IgD-negative memory B cell (primary cell): ENCODE data around the gene UBE2G1. TPM values are rescaled to one million over a fixed set of nuclear protein-coding genes. Genes with fewer than 3 reads are reported as not detected.

Experiments
- H3K27ac Mint-ChIP-seq, 3 donors: one replicate each; pipeline ENCODE4 v1.8.0; 2020 to 2022; ENCODE audit warnings: mild to moderate bottlenecking in 3 of 3, mixed read lengths in 3 of 3, moderate library complexity in 1 of 3
- H3K27me3 Mint-ChIP-seq: one replicate; pipeline ENCODE4 v1.8.0; 2021; ENCODE audit warnings: mixed read lengths
- H3K36me3 Mint-ChIP-seq: one replicate; pipeline ENCODE4 v1.8.0; 2020; ENCODE audit warnings: mild to moderate bottlenecking, mixed read lengths
- H3K4me1 Mint-ChIP-seq, 3 donors: one replicate each; pipeline ENCODE4 v1.8.0; 2020 to 2022; ENCODE audit warnings: mixed read lengths in 3 of 3, mild to moderate bottlenecking in 1 of 3
- H3K4me3 Mint-ChIP-seq, 4 donors: one replicate each; pipeline ENCODE4 v1.8.0; 2020 to 2022; ENCODE audit warnings: mild to moderate bottlenecking in 4 of 4, mixed read lengths in 4 of 4, moderate library complexity in 3 of 4
- H3K9me3 Mint-ChIP-seq, 3 donors: one replicate each; pipeline ENCODE4 v1.8.0; 2020 to 2021; ENCODE audit warnings: mixed read lengths in 3 of 3, mild to moderate bottlenecking in 1 of 3
- polyA plus RNA-seq: library from polyadenylated mRNA; unstranded; fragments of 300-500 nt; fragmentation: Illumina TruSeq; gene quantifications from one replicate; pipeline ENCODE4 v1.2.3, GENCODE V29; 2021

The UBE2G1 gene
- polyA plus RNA-seq, 1 donor from 2014 or later, result 97.5 TPM

GRCh38 chr17:4247361-4247970 lies 119.0 kb downstream of the UBE2G1 start:
- peaks cover 16 to 27% (median 17%) of the 10 kb centered on the region in 3 donors for H3K4me1 Mint-ChIP-seq
- H3K27ac Mint-ChIP-seq, result peak overlapping the region in 1 of 3 donors; percentile 37

GRCh38 chr17:4246674-4247073 lies 119.8 kb downstream of the UBE2G1 start:
- no peaks in the 10 kb centered on the region for H3K27me3 Mint-ChIP-seq
- H3K4me1 Mint-ChIP-seq, result peaks cover 13 to 24% (median 16%) of the 10 kb centered on the region in 3 donors
- no peaks in the 10 kb centered on the region for H3K9me3 Mint-ChIP-seq
- peaks cover 3% of the 10 kb centered on the region for H3K36me3 Mint-ChIP-seq
- peak overlapping the region in 1 of 3 donors; percentile 37 for H3K27ac Mint-ChIP-seq
- no peak overlapping the region for H3K4me3 Mint-ChIP-seq

More at GRCh38 chr17:4247361-4247970, 119.0 kb downstream of the UBE2G1 start:
- peaks cover 3% of the 10 kb centered on the region for H3K36me3 Mint-ChIP-seq
- H3K27me3 Mint-ChIP-seq, result no peaks in the 10 kb centered on the region
- H3K9me3 Mint-ChIP-seq, result no peaks in the 10 kb centered on the region
- H3K4me3 Mint-ChIP-seq, result no peak overlapping the region

GRCh38 chr17:4241535-4241934 lies 124.9 kb downstream of the UBE2G1 start:
- Mint-ChIP-seq H3K4me1 (peaks cover 0 to 5% (median 4%) of the 10 kb centered on the region in 3 donors), H3K27me3 (no peaks in the 10 kb centered on the region), H3K27ac (no peak overlapping the region), H3K36me3 (peaks cover 4% of the 10 kb centered on the region), H3K4me3 (no peak overlapping the region), H3K9me3 (no peaks in the 10 kb centered on the region)

GRCh38 chr17:4236456-4236855 lies 130.0 kb downstream of the UBE2G1 start:
- Mint-ChIP-seq H3K4me1 (peaks cover 0 to 2% (median 0%) of the 10 kb centered on the region in 3 donors), H3K4me3 (no peak overlapping the region), H3K9me3 (no peaks in the 10 kb centered on the region), H3K27ac (no peak overlapping the region), H3K27me3 (no peaks in the 10 kb centered on the region), H3K36me3 (peaks cover 8% of the 10 kb centered on the region)

DNA sequence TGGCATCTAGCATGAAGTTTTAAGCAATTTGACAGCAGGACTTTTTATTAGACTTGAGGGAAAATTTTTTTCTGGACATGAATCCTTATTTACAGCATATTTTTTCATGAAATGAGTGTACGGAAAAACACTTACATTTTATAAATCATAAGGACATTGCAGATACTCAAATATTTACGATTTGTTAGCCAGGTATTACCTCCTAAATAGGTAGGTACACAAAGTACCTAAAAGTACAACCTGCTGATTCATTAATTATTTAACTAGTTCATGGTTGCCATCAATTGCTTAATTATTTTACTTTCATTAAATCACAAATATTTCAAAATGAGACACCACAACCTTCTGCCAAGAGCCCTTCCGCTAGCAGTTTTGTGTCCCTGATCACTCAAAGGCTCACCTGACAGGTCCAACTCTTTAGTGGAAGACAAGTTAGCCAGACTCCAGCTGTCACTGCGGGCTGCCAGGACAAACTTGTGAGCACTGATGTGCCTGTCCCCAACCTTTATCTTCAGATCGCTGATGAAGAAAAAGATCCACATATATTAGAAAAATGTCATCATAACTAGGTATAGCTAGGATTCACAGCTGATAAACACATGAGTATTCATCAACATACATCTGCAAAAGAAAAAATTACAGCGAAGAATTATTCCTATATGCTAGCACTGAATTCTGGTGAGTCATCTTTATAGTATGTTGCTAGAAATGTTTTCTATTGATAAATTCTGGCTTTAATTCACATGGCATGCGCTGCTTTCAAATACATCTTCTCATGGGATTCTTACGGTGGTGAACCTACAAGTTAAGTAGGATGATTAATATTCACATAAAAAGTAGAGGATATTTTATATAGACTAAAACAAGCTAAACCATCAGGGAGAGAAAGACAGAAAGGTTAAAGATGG lies 130.8 kb downstream of the UBE2G1 start:
- no peaks in the 10 kb centered on the region for H3K27me3 Mint-ChIP-seq

GRCh38 chr17:4234401-4234800 lies 132.1 kb downstream of the UBE2G1 start:
- Mint-ChIP-seq H3K27ac (no peak overlapping the region), H3K36me3 (peaks cover 5% of the 10 kb centered on the region), H3K4me1 (no peaks in the 10 kb centered on the region), H3K4me3 (no peak overlapping the region), H3K9me3 (no peaks in the 10 kb centered on the region), H3K27me3 (no peaks in the 10 kb centered on the region)

More for the DNA sequence above, 130.8 kb downstream of the UBE2G1 start:
- H3K4me3 Mint-ChIP-seq, result no peak overlapping the region
- H3K36me3 Mint-ChIP-seq, result peaks cover 6% of the 10 kb centered on the region
- H3K9me3 Mint-ChIP-seq, result no peaks in the 10 kb centered on the region
- peaks cover 0 to 2% (median 0%) of the 10 kb centered on the region in 3 donors for H3K4me1 Mint-ChIP-seq
- peak overlapping the region in 1 of 3 donors; percentile 5 for H3K27ac Mint-ChIP-seq

DNA sequence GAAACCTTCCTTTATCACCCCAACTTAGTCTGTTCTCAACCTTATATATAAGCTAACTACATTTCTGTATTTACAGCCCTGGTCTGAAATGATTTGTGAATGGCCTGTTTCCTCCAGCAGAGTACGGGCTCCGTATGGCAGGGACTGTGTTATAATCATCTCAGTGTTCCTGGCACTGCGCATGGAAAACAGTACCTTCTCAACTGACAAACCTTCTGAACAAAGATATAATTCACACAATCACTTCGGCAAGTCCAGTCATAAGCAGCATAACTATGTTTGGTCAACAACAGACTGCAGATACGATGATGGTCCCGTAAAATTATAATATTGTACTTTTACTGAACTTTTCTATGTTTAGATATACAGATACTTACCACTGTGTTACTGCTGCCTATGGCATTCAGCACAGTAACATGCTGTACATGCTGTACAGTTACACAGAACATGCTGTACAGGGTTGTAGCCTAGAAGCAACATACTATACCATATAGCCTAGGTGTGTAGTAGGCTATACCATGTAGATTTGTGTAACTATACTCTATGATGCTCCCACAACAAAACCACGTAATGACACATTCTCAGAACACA lies 132.7 kb downstream of the UBE2G1 start:
- Mint-ChIP-seq H3K4me3 (no peak overlapping the region), H3K27me3 (no peaks in the 10 kb centered on the region), H3K4me1 (no peaks in the 10 kb centered on the region), H3K27ac (no peak overlapping the region), H3K36me3 (peaks cover 5% of the 10 kb centered on the region), H3K9me3 (no peaks in the 10 kb centered on the region)

DNA sequence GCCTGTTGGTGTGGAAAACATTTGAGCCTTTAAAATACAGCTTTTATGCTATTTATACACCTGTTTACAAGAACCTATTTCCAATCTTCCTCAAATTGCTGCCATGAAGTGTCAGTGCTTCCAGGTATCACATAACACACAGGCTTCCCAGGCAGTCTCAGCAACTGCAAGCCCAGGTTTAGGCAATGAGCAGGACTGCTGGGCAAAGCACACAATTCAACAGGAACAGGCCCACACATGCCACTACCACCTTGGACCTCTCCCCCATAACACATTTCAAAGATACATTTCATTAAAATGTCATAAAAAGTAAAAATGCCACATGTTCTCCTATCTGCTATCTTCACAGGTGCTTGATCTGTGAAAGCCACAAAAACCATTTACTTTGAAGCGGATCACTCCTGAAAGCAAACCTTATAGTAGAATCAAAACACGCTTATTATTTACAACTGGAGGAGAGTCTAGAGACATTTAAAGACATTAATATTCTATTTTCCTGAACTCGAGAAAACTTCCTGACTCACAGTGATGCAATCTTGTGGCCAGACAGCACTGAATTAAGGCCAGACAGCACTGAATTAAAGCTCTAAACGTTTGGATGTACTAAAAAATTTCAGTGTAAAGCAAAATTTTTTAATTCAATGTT lies 134.2 kb downstream of the UBE2G1 start:
- Mint-ChIP-seq H3K27ac (no peak overlapping the region), H3K4me3 (no peak overlapping the region), H3K27me3 (no peaks in the 10 kb centered on the region), H3K9me3 (no peaks in the 10 kb centered on the region), H3K4me1 (no peaks in the 10 kb centered on the region), H3K36me3 (peaks cover 5% of the 10 kb centered on the region)

- H3K27me3 Mint-ChIP-seq, result no peaks in the 10 kb centered on the region
- peaks cover 3% of the 10 kb centered on the region for H3K36me3 Mint-ChIP-seq
- H3K4me1 Mint-ChIP-seq, result no peaks in the 10 kb centered on the region
- no peak overlapping the region for H3K4me3 Mint-ChIP-seq
- peak overlapping the region in 1 of 3 donors; percentile 69 for H3K27ac Mint-ChIP-seq
- H3K9me3 Mint-ChIP-seq, result no peaks in the 10 kb centered on the region
Observed at GRCh38 chr17:4229627-4230541, 136.6 kb downstream of the UBE2G1 start.

GRCh38 chr17:4221899-4222659 lies 144.4 kb downstream of the UBE2G1 start:
- Mint-ChIP-seq H3K36me3 (peaks cover 5% of the 10 kb centered on the region), H3K4me1 (peaks cover 0 to 2% (median 0%) of the 10 kb centered on the region in 3 donors), H3K27ac (no peak overlapping the region), H3K4me3 (no peak overlapping the region), H3K9me3 (no peaks in the 10 kb centered on the region), H3K27me3 (no peaks in the 10 kb centered on the region)

- no peak overlapping the region for H3K4me3 Mint-ChIP-seq
- H3K4me1 Mint-ChIP-seq, result peaks cover 0 to 3% (median 2%) of the 10 kb centered on the region in 3 donors
- no peak overlapping the region for H3K27ac Mint-ChIP-seq
- H3K9me3 Mint-ChIP-seq, result no peaks in the 10 kb centered on the region
- no peaks in the 10 kb centered on the region for H3K27me3 Mint-ChIP-seq
- H3K36me3 Mint-ChIP-seq, result peaks cover 5% of the 10 kb centered on the region
Observed at GRCh38 chr17:4221163-4221562, 145.3 kb downstream of the UBE2G1 start.

DNA sequence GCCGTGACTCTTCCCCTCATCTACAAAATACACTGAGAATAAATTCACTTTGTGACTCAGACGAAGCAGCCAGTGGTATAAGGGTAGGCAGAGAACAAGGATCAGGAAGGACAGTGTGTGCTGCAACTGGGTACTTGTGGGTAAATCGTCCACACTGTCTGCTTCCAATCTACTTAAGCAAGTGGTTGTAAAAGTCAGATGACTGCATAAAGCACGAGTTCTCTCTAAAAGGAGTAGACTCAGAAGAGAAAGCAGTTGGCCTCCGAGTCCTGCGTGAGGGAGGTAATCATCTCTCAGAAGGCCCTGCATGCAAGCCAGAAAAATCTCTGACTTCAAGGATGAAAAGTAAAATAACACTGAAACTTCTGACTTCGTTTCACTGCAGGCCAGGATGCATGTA lies 145.8 kb downstream of the UBE2G1 start:
- H3K27me3 Mint-ChIP-seq, result no peaks in the 10 kb centered on the region
- peaks cover 5% of the 10 kb centered on the region for H3K36me3 Mint-ChIP-seq
- H3K4me1 Mint-ChIP-seq, result peaks cover under 1 to 7% (median 6%) of the 10 kb centered on the region in 3 donors
- no peaks in the 10 kb centered on the region for H3K9me3 Mint-ChIP-seq
- no peak overlapping the region for H3K27ac Mint-ChIP-seq
- no peak overlapping the region for H3K4me3 Mint-ChIP-seq
